GM18907 (cell line): ENCODE results near the gene VRK3.

Experiments used
- ATAC-seq: cut with Tn5 transposase; IDR thresholded peaks from one replicate; pipeline ENCODE4 v1.9.1; 2021; ENCODE audit warnings: mild to moderate bottlenecking, moderate library complexity; ENCODE audit not compliant: unreplicated experiment

Gene VRK3

GRCh38 chr19:50036908-50037307 is 11.7 kb upstream of the VRK3 start:
- ATAC-seq, result no peak

GRCh38 chr19:50030937-50031336 is 5.8 kb upstream of the VRK3 start:
- no peak for ATAC-seq

- ATAC-seq, result no peak
These were observed 5.1 kb upstream of the VRK3 start for GRCh38 chr19:50030225-50030624.

- ATAC-seq, result no peak
These were observed 1.4 kb upstream of the VRK3 start for GRCh38 chr19:50026550-50026906.

- ATAC-seq, result peak; percentile 73
These were observed 800 bp upstream of the VRK3 start, which contains the start of gene ZNF473 for GRCh38 chr19:50025794-50026549. TSS of gene ZNF473 (plus strand) at chr19:50026005. CDS start at chr19:50031083, 5,078 bp downstream.

- peak; percentile 5 for ATAC-seq
These were observed 502 bp downstream of the VRK3 start for GRCh38 chr19:50024719-50025021.

- ATAC-seq, result no peak
These were observed 2.3 kb downstream of the VRK3 start for GRCh38 chr19:50022823-50023222.

- no peak for ATAC-seq
These were observed 4.7 kb downstream of the VRK3 start for GRCh38 chr19:50020481-50020880.

GRCh38 chr19:50016225-50016807 is 8.9 kb downstream of the VRK3 start:
- ATAC-seq, result no peak

- ATAC-seq, result no peak
These were observed 16.6 kb downstream of the VRK3 start for GRCh38 chr19:50008532-50008931.

- no peak for ATAC-seq
These were observed 17.2 kb downstream of the VRK3 start for GRCh38 chr19:50007947-50008346.

- ATAC-seq, result no peak
These were observed 18.0 kb downstream of the VRK3 start for GRCh38 chr19:50007170-50007569.

GRCh38 chr19:50005428-50005827 is 19.7 kb downstream of the VRK3 start:
- ATAC-seq, result no peak

GRCh38 chr19:50003810-50004419 is 21.3 kb downstream of the VRK3 start:
- no peak for ATAC-seq

- no peak for ATAC-seq
These were observed 21.9 kb downstream of the VRK3 start for GRCh38 chr19:50003254-50003788.

- ATAC-seq, result no peak
These were observed 22.7 kb downstream of the VRK3 start for GRCh38 chr19:50002386-50002960.

- ATAC-seq, result no peak
These were observed 23.4 kb downstream of the VRK3 start for GRCh38 chr19:50001775-50002174.

GRCh38 chr19:50000841-50001557 is 24.2 kb downstream of the VRK3 start:
- no peak for ATAC-seq

- ATAC-seq, result no peak
These were observed 24.9 kb downstream of the VRK3 start for GRCh38 chr19:50000038-50000840.

GRCh38 chr19:49999371-50000010 is 25.7 kb downstream of the VRK3 start:
- ATAC-seq, result no peak
